OCI-LY7 (cell line): ENCODE data around the gene PROKR1. TPM values are rescaled to one million over a fixed set of nuclear protein-coding genes. Genes with fewer than 3 reads are reported as not detected.

Experiments used
- BruUV-seq: library from RNA; stranded (reverse); fragments of 400-500 nt; replicated peaks from 2 replicates; lab custom pipeline; 2021; lab: Mats Ljungman, UMichigan
- CTCF ChIA-PET: fragments of 300-600 bp; sonication (Branson Sonifier 250); formaldehyde crosslinking; loops from one replicate; lab custom pipeline; 2022; ENCODE audit warnings: antibody characterized with exemption; ENCODE audit not compliant: unreplicated experiment; lab: Charles Lee
- POLR2A ChIA-PET: fragments of 300-600 bp; sonication (Branson Sonifier 250); formaldehyde crosslinking; loops from one replicate; lab custom pipeline; 2022; ENCODE audit warnings: antibody characterized with exemption; lab: Charles Lee
- DNase-seq: peaks from one replicate; pipeline ENCODE4 v3.0.0-alpha.2; 2015; ENCODE audit warnings: low spot score
- H2AFZ ChIP-seq: fragments of 200-600 bp; sonication (generic), shearing (Covaris generic); 2 replicates; pipeline ENCODE4 v1.6.1; 2014; ENCODE audit warnings: mild to moderate bottlenecking, antibody characterized with exemption, low read length, moderate library complexity
- H3K27ac ChIP-seq: fragments of 200-600 bp; sonication (generic); 2 replicates; pipeline ENCODE4 v1.5.1; 2014; ENCODE audit warnings: mixed run types, low read depth, mild to moderate bottlenecking, moderate library complexity, low read length, inconsistent platforms; ENCODE audit not compliant: poor library complexity, severe bottlenecking
- H3K36me3 ChIP-seq: fragments of 200-600 bp; sonication (generic); 2 replicates; pipeline ENCODE4 v1.6.1; 2014; ENCODE audit warnings: mild to moderate bottlenecking, antibody characterized with exemption, low read length, moderate library complexity, mixed read lengths; ENCODE audit not compliant: insufficient read depth
- H3K4me1 ChIP-seq: fragments of 200-600 bp; sonication (generic); 2 replicates; pipeline ENCODE4 v1.5.1; 2014; ENCODE audit warnings: mild to moderate bottlenecking, low read length; ENCODE audit not compliant: insufficient read depth, poor library complexity, severe bottlenecking
- H3K4me2 ChIP-seq: fragments of 200-600 bp; sonication (generic); 2 replicates; pipeline ENCODE4 v1.6.1; 2014; ENCODE audit warnings: mild to moderate bottlenecking, low read length
- H3K4me3 ChIP-seq: fragments of 200-600 bp; sonication (generic); 2 replicates; pipeline ENCODE4 v1.5.1; 2014; ENCODE audit warnings: mild to moderate bottlenecking, low read depth, low read length; ENCODE audit not compliant: poor library complexity, severe bottlenecking
- H3K79me2 ChIP-seq: fragments of 200-600 bp; sonication (generic); 2 replicates; pipeline ENCODE4 v1.6.1; 2016; ENCODE audit warnings: low read depth, mild to moderate bottlenecking, low read length, moderate library complexity, mixed read lengths; ENCODE audit not compliant: insufficient read depth
- H3K9me2 ChIP-seq: fragments of 200-600 bp; sonication (generic); 2 replicates; pipeline ENCODE4 v1.6.1; 2016; ENCODE audit warnings: mild to moderate bottlenecking, low read length, mixed read lengths; ENCODE audit not compliant: insufficient read depth
- H3K9me3 ChIP-seq: fragments of 200-600 bp; sonication (generic); 2 replicates; pipeline ENCODE4 v1.6.1; 2014; ENCODE audit warnings: mild to moderate bottlenecking, mixed run types, low read length, mixed read lengths
- H4K20me1 ChIP-seq: fragments of 200-600 bp; sonication (generic); 2 replicates; pipeline ENCODE4 v1.6.1; 2014; ENCODE audit warnings: mild to moderate bottlenecking, antibody characterized with exemption, low read length, moderate library complexity, mixed read lengths; ENCODE audit not compliant: insufficient read depth
- EZH2phosphoT487 ChIP-seq: fragments of 200-600 bp; sonication (generic); IDR thresholded peaks from 2 replicates; pipeline ENCODE4 v1.6.1; 2018; ENCODE audit warnings: low read depth, borderline replicate concordance, mild to moderate bottlenecking, mixed run types, antibody characterized with exemption, low read length, moderate library complexity, mixed read lengths
- intact Hi-C: fragments of 100-400 bp; cut with micrococcal nuclease; formaldehyde crosslinking; loops from one replicate; pipeline ENCODE4 v1.10.0; 2022; ENCODE audit not compliant: unreplicated experiment
- total RNA-seq, 2 experiments: library from RNA; depleted of rRNA in 1 of 2; stranded (reverse); fragments of >200 nt in 1 of 2; shearing (Covaris generic) in 1 of 2; gene quantifications; 2 replicates each; pipeline ENCODE4 v1.2.3, GENCODE V29; 2014 to 2022
- TF ChIP-seq, protein P1 (sequence below): fragments of 200-600 bp; sonication (generic); conservative IDR thresholded peaks from 2 replicates; pipeline ENCODE4 v1.5.1; 2014; ENCODE audit warnings: mild to moderate bottlenecking, antibody characterized with exemption, low read length, moderate library complexity, mixed read lengths

The PROKR1 gene
- total RNA-seq, 2 experiments from 2014 or later = 0.28 TPM; not detected in 1

DNA sequence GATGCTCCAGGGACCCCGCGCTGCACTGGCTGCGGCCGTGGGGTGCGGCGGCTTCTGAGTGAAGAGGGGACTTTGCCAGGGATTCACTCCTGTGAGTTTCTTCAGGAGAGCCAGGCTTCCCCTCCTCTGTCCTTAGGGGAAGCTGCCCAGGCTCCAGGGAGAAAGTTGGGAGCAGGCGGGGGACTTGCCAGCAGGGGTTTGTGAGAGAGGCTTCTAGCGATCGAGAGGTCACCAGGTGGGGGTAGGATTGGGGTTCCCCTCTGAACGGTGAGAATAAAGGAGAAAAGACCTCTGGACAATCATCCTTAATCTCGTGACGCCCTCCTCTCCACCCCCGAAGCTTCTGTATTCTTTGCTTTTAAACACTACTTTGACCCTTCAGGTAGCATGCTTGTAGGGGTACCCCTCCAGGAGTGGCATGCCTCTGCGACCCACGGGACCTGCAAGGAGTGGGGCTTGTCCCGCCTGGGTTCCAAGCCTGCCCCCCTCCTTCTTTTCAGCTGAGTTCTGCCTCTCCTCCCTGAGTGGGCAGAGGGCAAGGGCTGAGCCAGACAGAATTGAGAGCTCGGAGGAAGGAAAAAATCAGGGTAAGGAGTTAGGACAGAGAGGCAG lies 601 bp downstream of the PROKR1 start:
- CTCF ChIA-PET = no interaction called here
- intact Hi-C loops = no loop called here
- no TSS peak for BruUV-seq
- no peak overlapping the region for H3K4me3 ChIP-seq
- H2AFZ ChIP-seq = no peak overlapping the region
- DNase-seq = no peak
- no peaks in the 10 kb centered on the region for H3K4me1 ChIP-seq
- no peak overlapping the region for H3K27ac ChIP-seq
- H3K79me2 ChIP-seq = no peaks in the 10 kb centered on the region
- H3K4me2 ChIP-seq = no peak overlapping the region; the same call in 1 of the 2 replicates
- H4K20me1 ChIP-seq = no peaks in the 10 kb centered on the region
- POLR2A ChIA-PET = no interaction called here
- H3K9me3 ChIP-seq = no peaks in the 10 kb centered on the region
- TF ChIP-seq EZH2phosphoT487 = no peak
- TF ChIP-seq, protein P1, sequence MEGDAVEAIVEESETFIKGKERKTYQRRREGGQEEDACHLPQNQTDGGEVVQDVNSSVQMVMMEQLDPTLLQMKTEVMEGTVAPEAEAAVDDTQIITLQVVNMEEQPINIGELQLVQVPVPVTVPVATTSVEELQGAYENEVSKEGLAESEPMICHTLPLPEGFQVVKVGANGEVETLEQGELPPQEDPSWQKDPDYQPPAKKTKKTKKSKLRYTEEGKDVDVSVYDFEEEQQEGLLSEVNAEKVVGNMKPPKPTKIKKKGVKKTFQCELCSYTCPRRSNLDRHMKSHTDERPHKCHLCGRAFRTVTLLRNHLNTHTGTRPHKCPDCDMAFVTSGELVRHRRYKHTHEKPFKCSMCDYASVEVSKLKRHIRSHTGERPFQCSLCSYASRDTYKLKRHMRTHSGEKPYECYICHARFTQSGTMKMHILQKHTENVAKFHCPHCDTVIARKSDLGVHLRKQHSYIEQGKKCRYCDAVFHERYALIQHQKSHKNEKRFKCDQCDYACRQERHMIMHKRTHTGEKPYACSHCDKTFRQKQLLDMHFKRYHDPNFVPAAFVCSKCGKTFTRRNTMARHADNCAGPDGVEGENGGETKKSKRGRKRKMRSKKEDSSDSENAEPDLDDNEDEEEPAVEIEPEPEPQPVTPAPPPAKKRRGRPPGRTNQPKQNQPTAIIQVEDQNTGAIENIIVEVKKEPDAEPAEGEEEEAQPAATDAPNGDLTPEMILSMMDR = no peak
- no peaks in the 10 kb centered on the region for H3K36me3 ChIP-seq
- no peaks in the 10 kb centered on the region for H3K9me2 ChIP-seq

DNA sequence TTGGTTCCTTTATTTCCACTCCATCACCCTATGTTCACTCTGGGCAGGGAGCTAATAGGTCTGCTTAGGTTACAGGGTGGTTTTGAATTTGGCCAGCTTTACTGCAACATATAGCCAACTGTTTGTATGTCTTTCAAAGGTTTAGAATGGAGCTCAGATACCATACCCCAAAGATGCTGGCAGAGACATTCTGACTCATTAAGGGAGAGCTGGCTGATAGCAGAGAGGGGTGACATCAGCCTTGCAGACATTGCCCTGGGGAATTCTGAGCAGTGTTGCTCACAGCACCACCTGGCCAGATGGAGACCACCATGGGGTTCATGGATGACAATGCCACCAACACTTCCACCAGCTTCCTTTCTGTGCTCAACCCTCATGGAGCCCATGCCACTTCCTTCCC lies 2.1 kb downstream of the PROKR1 start:
- ChIA-PET CTCF (interaction anchor here (0.6 kb wide), 1 partner anchor 101 kb away, joined by 3 read pairs; no protein-coding TSS in a partner anchor), POLR2A (interaction anchor here (1.1 kb wide), 1 partner anchor 13 kb away, joined by 3 read pairs; no protein-coding TSS in a partner anchor)
- Histone ChIP-seq H3K36me3 (no peaks in the 10 kb centered on the region), H3K4me1 (no peaks in the 10 kb centered on the region), H3K4me3 (no peak overlapping the region), H4K20me1 (no peaks in the 10 kb centered on the region), H2AFZ (no peak overlapping the region), H3K79me2 (no peaks in the 10 kb centered on the region), H3K27ac (no peak overlapping the region), H3K9me2 (no peaks in the 10 kb centered on the region), H3K4me2 (no peak overlapping the region), H3K9me3 (no peaks in the 10 kb centered on the region)
- no peak for DNase-seq
- intact Hi-C loops = no loop called here
- TF ChIP-seq, protein P1 = no peak
- no peak for TF ChIP-seq EZH2phosphoT487
- no TSS peak for BruUV-seq

DNA sequence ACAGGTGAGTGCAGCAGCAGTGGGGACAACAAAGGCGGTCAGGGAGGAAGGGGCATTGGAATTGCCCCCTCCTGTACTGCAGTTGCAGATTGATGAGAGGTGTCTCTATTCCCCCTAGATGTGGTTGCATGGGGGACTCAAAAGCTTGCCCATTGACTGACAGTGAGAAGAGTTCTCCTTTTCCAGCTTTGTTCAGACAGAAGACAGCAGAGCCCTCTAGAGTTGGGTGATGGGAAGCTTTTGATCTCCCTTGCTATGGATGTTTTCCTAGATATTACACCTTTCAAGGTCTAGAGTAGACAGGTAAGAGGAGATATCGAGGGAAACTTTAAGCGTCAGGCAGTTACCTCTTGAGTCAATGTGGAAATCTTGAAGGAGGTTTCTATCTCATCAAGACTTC lies 2.9 kb downstream of the PROKR1 start:
- no TSS peak for BruUV-seq
- CTCF ChIA-PET = no interaction called here

More for the DNA sequence above, 2.9 kb downstream of the PROKR1 start:
- Histone ChIP-seq H2AFZ (no peak overlapping the region), H3K79me2 (no peaks in the 10 kb centered on the region), H3K9me2 (no peaks in the 10 kb centered on the region), H3K4me2 (no peak overlapping the region), H4K20me1 (no peaks in the 10 kb centered on the region), H3K36me3 (no peaks in the 10 kb centered on the region), H3K9me3 (no peaks in the 10 kb centered on the region), H3K4me1 (no peaks in the 10 kb centered on the region), H3K27ac (no peak overlapping the region), H3K4me3 (no peak overlapping the region)
- TF ChIP-seq, protein P1 = peak; percentile 51; the same call in 1 of the 2 replicates
- TF ChIP-seq EZH2phosphoT487 = no peak
- POLR2A ChIA-PET = interaction anchor here (0.6 kb wide), 1 partner anchor 111 kb away, joined by 3 read pairs; no protein-coding TSS in a partner anchor
- DNase-seq = peak; percentile 7
- intact Hi-C loops = no loop called here
